ENCODE results near the gene OR2J3. TPM values are rescaled to one million over a fixed set of nuclear protein-coding genes. Genes with fewer than 3 reads are reported as not detected.
"Not testable (repeated sequence)": the region's sequence is repeated elsewhere in the genome, so short reads cannot be mapped to it uniquely, and the experiment has no call there.

Gene OR2J3
- total RNA-seq, 1 experiment from 2014 or later: not detected

- intact Hi-C loops (cut with micrococcal nuclease; ENCODE audit: unreplicated experiment): no loop called here
- CTCF ChIA-PET: no interaction called here
- Histone ChIP-seq H3K36me3 (ENCODE audit: insufficient read depth, low read length, poor library complexity, severe bottlenecking) (no peaks in the 10 kb centered on the region), H3K4me1 (ENCODE audit: insufficient read depth, low read length, poor library complexity, severe bottlenecking) (no peaks in the 10 kb centered on the region), H3K9me3 (ENCODE audit: low read depth, low read length, poor library complexity, severe bottlenecking) (no peaks in the 10 kb centered on the region), H3K27me3 (replicated peaks; ENCODE audit: insufficient read depth, low read depth, low read length, poor library complexity) (peaks cover 11% of the 10 kb centered on the region), H3K4me3 (ENCODE audit: low read depth, low read length, poor library complexity, severe bottlenecking) (no peak overlapping the region), H3K27ac (ENCODE audit: low read depth, low read length, poor library complexity, severe bottlenecking) (no peak overlapping the region)
- POLR2A ChIA-PET (ENCODE audit: low non-redundant PET): no interaction called here
- TF ChIP-seq, protein P1, sequence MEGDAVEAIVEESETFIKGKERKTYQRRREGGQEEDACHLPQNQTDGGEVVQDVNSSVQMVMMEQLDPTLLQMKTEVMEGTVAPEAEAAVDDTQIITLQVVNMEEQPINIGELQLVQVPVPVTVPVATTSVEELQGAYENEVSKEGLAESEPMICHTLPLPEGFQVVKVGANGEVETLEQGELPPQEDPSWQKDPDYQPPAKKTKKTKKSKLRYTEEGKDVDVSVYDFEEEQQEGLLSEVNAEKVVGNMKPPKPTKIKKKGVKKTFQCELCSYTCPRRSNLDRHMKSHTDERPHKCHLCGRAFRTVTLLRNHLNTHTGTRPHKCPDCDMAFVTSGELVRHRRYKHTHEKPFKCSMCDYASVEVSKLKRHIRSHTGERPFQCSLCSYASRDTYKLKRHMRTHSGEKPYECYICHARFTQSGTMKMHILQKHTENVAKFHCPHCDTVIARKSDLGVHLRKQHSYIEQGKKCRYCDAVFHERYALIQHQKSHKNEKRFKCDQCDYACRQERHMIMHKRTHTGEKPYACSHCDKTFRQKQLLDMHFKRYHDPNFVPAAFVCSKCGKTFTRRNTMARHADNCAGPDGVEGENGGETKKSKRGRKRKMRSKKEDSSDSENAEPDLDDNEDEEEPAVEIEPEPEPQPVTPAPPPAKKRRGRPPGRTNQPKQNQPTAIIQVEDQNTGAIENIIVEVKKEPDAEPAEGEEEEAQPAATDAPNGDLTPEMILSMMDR (conservative IDR thresholded peaks at IDR 0.05; ENCODE audit: low read depth, low read length): no peak
- no peak for TF ChIP-seq EZH2 (IDR thresholded peaks at IDR 0.05; ENCODE audit: borderline replicate concordance, low read depth, low read length, poor library complexity, severe bottlenecking)
- BruUV-seq (replicated peaks): no TSS peak
- DNase-seq (ENCODE audit: low spot score): no peak
Measured at GRCh38 chr6:29153083-29153482, 45.2 kb downstream of the OR2J3 start.

DNA sequence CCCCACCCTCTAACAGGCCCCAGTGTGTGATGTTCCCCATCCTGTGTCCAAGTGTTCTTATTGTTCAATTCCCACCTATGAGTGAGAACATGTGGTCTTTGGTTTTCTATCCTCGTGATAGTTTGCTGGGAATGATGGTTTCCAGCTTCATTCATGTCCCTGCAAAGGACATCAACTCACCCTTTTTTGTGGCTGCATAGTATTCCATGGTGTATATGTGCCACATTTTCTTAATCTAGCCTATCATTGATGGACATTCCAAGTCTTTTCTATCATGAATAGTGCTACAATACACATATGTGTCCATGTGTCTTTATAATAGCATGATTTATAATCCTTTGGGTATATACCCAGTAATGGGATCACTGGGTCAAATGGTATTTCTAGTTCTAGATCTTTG is 47.3 kb downstream of the OR2J3 start:
- intact Hi-C loops (cut with micrococcal nuclease; ENCODE audit: unreplicated experiment); H3K27ac ChIP-seq (ENCODE audit: low read depth, low read length, poor library complexity, severe bottlenecking); BruUV-seq (replicated peaks); DNase-seq (ENCODE audit: low spot score); H3K4me3 ChIP-seq (ENCODE audit: low read depth, low read length, poor library complexity, severe bottlenecking); POLR2A ChIA-PET (ENCODE audit: low non-redundant PET); H3K4me1 ChIP-seq (ENCODE audit: insufficient read depth, low read length, poor library complexity, severe bottlenecking); H3K9me3 ChIP-seq (ENCODE audit: low read depth, low read length, poor library complexity, severe bottlenecking); CTCF ChIA-PET; H3K36me3 ChIP-seq (ENCODE audit: insufficient read depth, low read length, poor library complexity, severe bottlenecking): not testable (repeated sequence)
- H3K27me3 ChIP-seq (replicated peaks; ENCODE audit: insufficient read depth, low read depth, low read length, poor library complexity): peaks cover 20% of the 10 kb centered on the region

DNA sequence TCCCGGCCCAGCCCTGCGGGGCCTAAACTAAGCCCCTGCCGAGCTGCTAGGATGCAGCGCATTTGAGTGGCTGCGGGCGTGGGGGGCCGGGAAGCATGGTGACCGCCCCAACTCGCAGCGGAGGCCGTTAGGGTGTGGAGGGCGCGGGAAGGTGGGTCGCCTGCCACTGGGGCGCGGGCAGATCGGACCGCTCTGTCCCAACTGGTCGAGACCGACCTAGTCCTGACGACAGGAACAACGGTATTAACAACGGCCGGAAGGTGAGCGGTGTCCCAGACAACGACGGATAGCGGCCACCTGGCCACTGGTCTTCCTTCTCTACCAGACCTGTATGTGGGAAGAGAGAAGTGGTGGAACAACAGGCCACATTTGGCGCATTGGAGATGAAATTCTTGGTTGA is 52.1 kb downstream of the OR2J3 start:
- H3K36me3 ChIP-seq (ENCODE audit: insufficient read depth, low read length, poor library complexity, severe bottlenecking); DNase-seq (ENCODE audit: low spot score); POLR2A ChIA-PET (ENCODE audit: low non-redundant PET); CTCF ChIA-PET; H3K9me3 ChIP-seq (ENCODE audit: low read depth, low read length, poor library complexity, severe bottlenecking); H3K4me1 ChIP-seq (ENCODE audit: insufficient read depth, low read length, poor library complexity, severe bottlenecking); H3K27ac ChIP-seq (ENCODE audit: low read depth, low read length, poor library complexity, severe bottlenecking); H3K4me3 ChIP-seq (ENCODE audit: low read depth, low read length, poor library complexity, severe bottlenecking); BruUV-seq (replicated peaks); intact Hi-C loops (cut with micrococcal nuclease; ENCODE audit: unreplicated experiment): not testable (repeated sequence)
- peaks cover 25% of the 10 kb centered on the region for H3K27me3 ChIP-seq (replicated peaks; ENCODE audit: insufficient read depth, low read depth, low read length, poor library complexity)

Other genes starting within 250 kb of the OR2J3 start
- gene TRIM27, start 184.1 kb upstream of the OR2J3 start, total RNA-seq (2021): 70.5 and 81.1 TPM in 2 replicates
- 0.84 and 0.92 TPM in 2 replicates for gene ZNF311, start 102.7 kb upstream of the OR2J3 start, total RNA-seq (2021)
- gene OR2W1, start 62.9 kb upstream of the OR2J3 start, total RNA-seq (2021): not detected in 2 replicates
- gene OR2B3, start 20.7 kb upstream of the OR2J3 start, total RNA-seq (2021): not detected in 2 replicates
- not detected in 2 replicates for gene OR2J1, start 8.6 kb upstream of the OR2J3 start, total RNA-seq (2021)
- gene OR2J2, start 62.8 kb downstream of the OR2J3 start, total RNA-seq (2021): not detected in 2 replicates
- gene OR14J1, start 193.6 kb downstream of the OR2J3 start, total RNA-seq (2021): not detected in 2 replicates

Measured in A673 (cell line).